ENCODE measurements around the gene GPATCH8. TPM values are rescaled to one million over a fixed set of nuclear protein-coding genes. Genes with fewer than 3 reads are reported as not detected.

The GPATCH8 gene
- total RNA-seq, 1 experiment from 2014 or later = 22.7 TPM

DNA sequence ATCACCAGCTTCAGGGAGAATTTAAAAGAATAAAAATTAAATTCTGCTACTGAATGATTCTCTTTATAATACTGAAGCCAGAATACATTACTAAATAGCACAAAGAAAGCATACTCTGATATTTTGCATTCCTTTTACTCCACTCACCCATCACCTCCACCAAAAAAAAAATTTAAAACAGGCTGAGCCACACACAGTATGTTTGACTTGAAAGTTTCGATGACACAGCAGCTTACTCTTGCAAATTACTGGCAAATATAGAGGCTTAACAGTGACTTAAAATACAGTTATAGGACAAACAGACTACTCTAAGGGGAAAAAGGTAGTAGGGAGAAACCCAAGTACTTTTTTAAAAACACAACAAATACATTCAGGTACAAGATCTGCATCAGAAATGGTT is 39.2 kb downstream of the GPATCH8 start:
- no peak overlapping the region for H3K27ac ChIP-seq (ENCODE audit: low read length)
- H4K20me1 ChIP-seq (ENCODE audit: low read length) = 0 out of 2 replicates have a peak, but pooled peaks cover 4% of the 10 kb centered on the region
- H3K9me3 ChIP-seq (ENCODE audit: low read length) = no peaks in the 10 kb centered on the region
- TF ChIP-seq EZH2 (IDR thresholded peaks at IDR 0.05; ENCODE audit: low read length, unreplicated experiment) = no peak
- no peak for TF ChIP-seq EZH2phosphoT487 (IDR thresholded peaks at IDR 0.05; ENCODE audit: borderline replicate concordance, low read length)
- no peak for TF ChIP-seq CTCF (conservative IDR thresholded peaks at IDR 0.05; ENCODE audit: low read depth, low read length)
- H3K4me2 ChIP-seq (ENCODE audit: low read length) = no peak overlapping the region
- POLR2A ChIA-PET (ENCODE audit: unreplicated experiment) = no interaction called here
- no TSS peak for BruUV-seq (replicated peaks)
- H3K4me1 ChIP-seq (ENCODE audit: insufficient read depth, low read length) = no peaks in the 10 kb centered on the region
- H3K4me3 ChIP-seq (ENCODE audit: low read length) = no peak overlapping the region
- CTCF ChIA-PET = no interaction called here
- no peak overlapping the region for H3K9ac ChIP-seq (ENCODE audit: low read length)
- no peaks in the 10 kb centered on the region for H3K9me2 ChIP-seq (replicated peaks; ENCODE audit: low read length)
- DNase-seq (no peak), ATAC-seq (no peak)
- intact Hi-C loops (cut with micrococcal nuclease) = no loop called here
- H2AFZ ChIP-seq (ENCODE audit: low read length) = no peak overlapping the region
- H3K79me2 ChIP-seq (ENCODE audit: low read length) = peaks cover 46% of the 10 kb centered on the region
- H3K27me3 ChIP-seq (ENCODE audit: low read length) = no peaks in the 10 kb centered on the region
- H3K36me3 ChIP-seq (ENCODE audit: low read depth, low read length) = peaks cover 13% of the 10 kb centered on the region; the same call in 1 of the 2 replicates
- H3F3A ChIP-seq (ENCODE audit: low read length, unreplicated experiment) = no peaks in the 10 kb centered on the region

GRCh38 chr17:44451832-44452231 is 51.4 kb downstream of the GPATCH8 start:
- Histone ChIP-seq H3K4me3 (ENCODE audit: low read length) (no peak overlapping the region), H3K9me2 (replicated peaks; ENCODE audit: low read length) (no peaks in the 10 kb centered on the region), H3K9me3 (ENCODE audit: low read length) (no peaks in the 10 kb centered on the region), H3K36me3 (ENCODE audit: low read depth, low read length) (no peaks in the 10 kb centered on the region; the same call in 1 of the 2 replicates), H3K79me2 (ENCODE audit: low read length) (peaks cover 6% of the 10 kb centered on the region; the same call in 1 of the 2 replicates), H2AFZ (ENCODE audit: low read length) (no peak overlapping the region), H3K9ac (ENCODE audit: low read length) (no peak overlapping the region), H3K4me1 (ENCODE audit: insufficient read depth, low read length) (no peaks in the 10 kb centered on the region), H4K20me1 (ENCODE audit: low read length) (no peaks in the 10 kb centered on the region), H3F3A (ENCODE audit: low read length, unreplicated experiment) (no peaks in the 10 kb centered on the region), H3K27ac (ENCODE audit: low read length) (no peak overlapping the region), H3K27me3 (ENCODE audit: low read length) (no peaks in the 10 kb centered on the region), H3K4me2 (ENCODE audit: low read length) (no peak overlapping the region)
- TF ChIP-seq CTCF (conservative IDR thresholded peaks at IDR 0.05; ENCODE audit: low read depth, low read length) (no peak), EZH2 (IDR thresholded peaks at IDR 0.05; ENCODE audit: low read length, unreplicated experiment) (no peak), EZH2phosphoT487 (IDR thresholded peaks at IDR 0.05; ENCODE audit: borderline replicate concordance, low read length) (no peak)
- BruUV-seq (replicated peaks) = no TSS peak
- ChIA-PET POLR2A (ENCODE audit: unreplicated experiment) (no interaction called here), CTCF (no interaction called here)
- intact Hi-C loops (cut with micrococcal nuclease) = no loop called here
- no peak for DNase-seq
- ATAC-seq = no peak

DNA sequence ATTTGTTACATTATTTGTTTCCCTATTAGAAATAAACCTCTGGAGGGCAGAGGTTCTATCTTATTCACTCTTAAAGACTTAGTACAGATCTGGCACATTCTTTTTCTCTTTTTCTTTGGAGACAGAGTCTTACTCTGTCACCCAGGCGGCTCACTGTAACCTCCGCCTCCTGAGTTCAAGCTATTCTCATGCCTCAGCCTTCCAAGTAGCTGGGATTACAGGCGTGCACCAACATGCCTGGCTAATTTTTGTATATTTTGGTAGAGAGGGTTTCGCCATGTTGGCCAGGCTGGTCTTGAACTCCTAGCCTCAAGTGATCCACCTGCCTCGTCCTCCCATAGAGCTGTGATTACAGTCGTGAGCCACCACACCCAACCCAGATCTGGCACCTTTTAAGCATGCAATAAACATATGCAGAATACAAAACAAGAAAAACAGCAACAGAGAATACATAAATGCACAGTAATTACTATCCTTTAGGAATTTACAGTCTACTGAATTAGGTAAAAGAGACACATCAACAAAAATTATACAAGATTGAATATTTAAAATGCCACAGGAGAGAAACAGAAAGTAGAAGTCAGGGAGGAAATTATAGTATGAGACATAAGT is 52.1 kb downstream of the GPATCH8 start:
- no peak for ATAC-seq
- ChIA-PET POLR2A (ENCODE audit: unreplicated experiment) (no interaction called here), CTCF (no interaction called here)
- Histone ChIP-seq H2AFZ (ENCODE audit: low read length) (no peak overlapping the region), H3K36me3 (ENCODE audit: low read depth, low read length) (no peaks in the 10 kb centered on the region; the same call in 1 of the 2 replicates), H3K79me2 (ENCODE audit: low read length) (peaks cover 6% of the 10 kb centered on the region; the same call in 1 of the 2 replicates), H3K9me2 (replicated peaks; ENCODE audit: low read length) (no peaks in the 10 kb centered on the region), H3K27me3 (ENCODE audit: low read length) (no peaks in the 10 kb centered on the region), H3K9me3 (ENCODE audit: low read length) (no peaks in the 10 kb centered on the region), H4K20me1 (ENCODE audit: low read length) (no peaks in the 10 kb centered on the region), H3K4me2 (ENCODE audit: low read length) (no peak overlapping the region), H3K27ac (ENCODE audit: low read length) (no peak overlapping the region), H3K9ac (ENCODE audit: low read length) (no peak overlapping the region), H3K4me3 (ENCODE audit: low read length) (no peak overlapping the region), H3K4me1 (ENCODE audit: insufficient read depth, low read length) (no peaks in the 10 kb centered on the region), H3F3A (ENCODE audit: low read length, unreplicated experiment) (no peaks in the 10 kb centered on the region)
- no peak for DNase-seq
- intact Hi-C loops (cut with micrococcal nuclease) = no loop called here
- no TSS peak for BruUV-seq (replicated peaks)
- no peak for TF ChIP-seq EZH2 (IDR thresholded peaks at IDR 0.05; ENCODE audit: low read length, unreplicated experiment)
- TF ChIP-seq EZH2phosphoT487 (IDR thresholded peaks at IDR 0.05; ENCODE audit: borderline replicate concordance, low read length) = no peak
- TF ChIP-seq CTCF (conservative IDR thresholded peaks at IDR 0.05; ENCODE audit: low read depth, low read length) = no peak

Measured in PC-3 (cell line).